Small intestine (tissue), 7 donors: ENCODE results near the gene CD7. TPM values are rescaled to one million over a fixed set of nuclear protein-coding genes. Genes with fewer than 3 reads are reported as not detected.

Source experiments
- DNase-seq, 2 donors: peaks; one replicate each; pipeline versions ENCODE4 v3.0.0 to v3.0.0-alpha.2; 2013
- FAIRE-seq: peaks from 2 replicates; lab custom pipeline; 2012; peaks lifted over from hg19 to GRCh38; lab: Jason Lieb, UNC
- H3K27ac ChIP-seq, 3 donors: one replicate each; pipeline ENCODE4 v1.5.1; 2013; ENCODE audit warnings: low read length in 2 of 3, mild to moderate bottlenecking in 2 of 3, control low read depth in 1 of 3, inconsistent platforms in 1 of 3, low read depth in 1 of 3, moderate library complexity in 1 of 3
- H3K27me3 ChIP-seq, 3 donors: one replicate each; pipeline ENCODE4 v1.6.1; 2013; ENCODE audit warnings: low read length in 3 of 3, inconsistent platforms in 1 of 3; ENCODE audit not compliant: control insufficient read depth in 3 of 3, insufficient read depth in 3 of 3
- H3K36me3 ChIP-seq, 3 donors: one replicate each; pipeline ENCODE4 v1.6.1; 2013; ENCODE audit warnings: low read length in 3 of 3, inconsistent platforms in 1 of 3, low read depth in 1 of 3, mild to moderate bottlenecking in 1 of 3, moderate library complexity in 1 of 3; ENCODE audit not compliant: control insufficient read depth in 3 of 3, insufficient read depth in 2 of 3
- H3K4me1 ChIP-seq, 3 donors: one replicate each; pipeline ENCODE4 v1.6.1; 2013; ENCODE audit warnings: low read length in 2 of 3, inconsistent platforms in 1 of 3, low read depth in 1 of 3, mild to moderate bottlenecking in 1 of 3, moderate library complexity in 1 of 3; ENCODE audit not compliant: control insufficient read depth in 3 of 3, insufficient read depth in 2 of 3
- H3K4me3 ChIP-seq, 3 donors: one replicate each; pipeline ENCODE4 v1.5.1; 2013; ENCODE audit warnings: low read length in 3 of 3, control low read depth in 1 of 3, inconsistent platforms in 1 of 3, low read depth in 1 of 3, mild to moderate bottlenecking in 1 of 3, moderate library complexity in 1 of 3
- H3K9me3 ChIP-seq, 2 donors: one replicate each; pipeline ENCODE4 v1.6.1; 2013; ENCODE audit warnings: low read depth in 1 of 2, low read length in 1 of 2; ENCODE audit not compliant: control insufficient read depth in 2 of 2, insufficient read depth in 1 of 2
- WGBS, 3 donors: extraction: QIAGEN DNeasy Blood & Tissue Kit; methylation state at CpG; one replicate each; pipeline ENCODE4 v1.1.7; 2013; 5-methylcytosine and 5-hydroxymethylcytosine counted together
- polyA plus RNA-seq, 4 donors: library from polyadenylated mRNA; stranded (reverse) in 3 of 4; unstranded in 1 of 4; fragments of 200-250 nt in 3 of 4; fragments of 120-200 nt in 1 of 4; gene quantifications; one replicate each; pipeline versions ENCODE4 v1.2.1 to v1.2.3, GENCODE V29; 2013
- donor health status: healthy with polysubstance abuse.
- donor health status: control.
- donor health status: control.
- donor health status: Bipolar disorder and iron deficiency.
- donor health status: healthy.

The CD7 gene
- polyA plus RNA-seq, 4 donors: 3.4 to 10.8 (median 7.7) TPM

DNA sequence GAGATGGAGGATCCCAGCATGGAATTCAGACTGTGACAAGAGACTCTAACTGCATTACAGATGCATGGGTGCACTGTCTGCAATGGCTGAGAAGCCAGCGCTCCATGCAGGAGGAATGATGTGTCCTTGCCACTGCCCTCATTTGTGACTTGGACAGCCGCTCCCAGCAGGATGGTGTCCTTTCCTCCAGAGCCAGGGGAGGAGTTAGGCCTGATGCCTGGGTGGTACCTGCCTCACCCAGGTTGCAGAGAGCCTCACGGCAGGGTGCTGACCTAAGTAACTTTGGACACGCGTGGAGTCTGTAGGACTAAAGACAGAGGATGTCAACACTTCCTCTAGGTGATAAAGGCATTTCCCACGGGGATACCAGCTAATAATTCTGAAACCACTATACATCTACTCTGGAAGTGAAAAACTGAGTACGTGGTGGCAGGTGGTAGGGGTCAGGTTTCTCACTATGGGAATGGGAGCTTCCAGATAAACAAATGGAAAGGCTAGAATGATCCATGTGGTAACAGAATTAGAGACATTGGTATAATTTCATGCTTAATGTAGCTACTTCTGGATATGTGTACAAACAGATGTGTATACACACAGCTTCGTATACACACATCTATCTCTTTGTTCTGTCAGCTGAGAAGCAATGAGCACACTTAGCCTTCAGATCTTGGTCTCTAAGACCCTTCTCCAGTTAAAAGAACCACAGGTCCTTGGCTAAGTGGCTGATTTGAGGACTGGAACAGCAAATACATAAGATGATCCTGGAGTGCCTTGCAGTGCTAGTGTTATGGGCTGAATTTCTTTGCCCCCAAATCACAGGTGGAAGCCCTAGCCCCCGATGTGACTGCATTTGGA is 30.2 kb downstream of the CD7 start:
- peaks cover 2 to 14% (median 8%) of the 10 kb centered on the region in 3 donors for H3K4me1 ChIP-seq
- WGBS, 3 donors: 66 to 79% (median 73%) methylated on average over 9 of the region's 9 CpGs
- no peaks in the 10 kb centered on the region for H3K36me3 ChIP-seq
- no peak for FAIRE-seq
- H3K4me3 ChIP-seq: no peak overlapping the region
- peaks cover 0 to 10% of the 10 kb centered on the region in 2 donors for H3K9me3 ChIP-seq
- peak overlapping the region in 1 of 3 donors; percentile 96 for H3K27ac ChIP-seq
- H3K27me3 ChIP-seq: no peaks in the 10 kb centered on the region
- DNase-seq: no peak

DNA sequence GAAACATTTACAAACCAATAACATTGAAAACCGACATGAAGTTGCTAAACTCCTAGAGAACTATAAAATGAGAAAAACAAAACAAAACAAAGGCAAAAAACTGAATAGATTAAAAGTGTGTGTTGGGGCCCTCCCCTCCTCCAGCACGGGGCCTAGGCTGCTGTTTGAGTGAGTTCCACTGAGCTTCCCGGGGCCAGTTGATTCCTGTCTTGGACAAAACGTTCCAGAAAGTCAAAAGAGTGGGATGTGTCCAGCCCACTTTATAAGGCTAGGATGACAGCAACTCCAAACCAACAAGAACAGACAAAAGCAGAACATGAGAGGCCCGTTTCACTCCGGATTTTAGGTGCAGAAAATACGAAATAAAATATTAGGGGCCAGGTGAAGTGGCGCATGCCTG is 32.3 kb downstream of the CD7 start:
- no peaks in the 10 kb centered on the region for H3K36me3 ChIP-seq
- whole genome bisulfite sequencing, 3 donors: 64 to 80% (median 76%) methylated on average over 8 of the region's 8 CpGs
- FAIRE-seq (no peak), DNase-seq (no peak)
- H3K4me3 ChIP-seq: no peak overlapping the region
- no peaks in the 10 kb centered on the region for H3K27me3 ChIP-seq
- peaks cover 0 to 10% of the 10 kb centered on the region in 2 donors for H3K9me3 ChIP-seq
- peaks cover 6 to 10% (median 8%) of the 10 kb centered on the region in 3 donors for H3K4me1 ChIP-seq
- H3K27ac ChIP-seq: peak overlapping the region in 1 of 3 donors; percentile 18

DNA sequence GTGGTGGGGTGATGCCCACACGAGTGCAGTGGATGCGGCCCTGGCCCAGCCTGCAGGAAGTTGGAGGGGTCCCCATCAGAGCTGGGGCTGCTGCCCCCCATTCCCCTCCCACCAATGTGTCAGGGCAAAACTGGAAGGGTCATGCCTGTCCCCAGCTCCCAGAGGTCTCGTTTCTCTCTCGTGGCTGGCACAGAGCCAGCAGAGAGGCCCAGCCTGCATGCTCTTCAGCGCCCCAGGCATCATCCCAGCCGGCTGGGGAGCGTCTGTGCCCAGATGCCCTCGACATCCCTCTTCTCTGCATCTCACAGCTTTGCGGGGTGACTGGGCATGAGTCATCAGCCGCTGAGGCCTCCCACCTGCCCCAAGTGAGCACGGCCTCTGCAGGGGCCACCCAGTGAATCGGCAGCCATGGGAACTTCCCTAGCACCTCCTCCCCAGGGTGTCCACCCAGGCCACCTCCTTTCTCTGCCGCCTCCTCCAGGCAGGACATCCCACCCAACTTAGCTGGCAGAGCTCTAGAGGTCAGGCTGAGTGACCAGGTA is 34.1 kb downstream of the CD7 start:
- Histone ChIP-seq H3K4me1 (peaks cover 0 to 19% (median 6%) of the 10 kb centered on the region in 3 donors), H3K27me3 (no peaks in the 10 kb centered on the region), H3K36me3 (no peaks in the 10 kb centered on the region), H3K4me3 (no peak overlapping the region), H3K27ac (no peak overlapping the region), H3K9me3 (peaks cover 0 to 17% of the 10 kb centered on the region in 2 donors)
- DNase-seq (peak in 1 of 2 donors; percentile 57), FAIRE-seq (no peak)
- 19 to 31% (median 24%) methylated on average over 13 of the region's 13 CpGs for WGBS, 3 donors

DNA sequence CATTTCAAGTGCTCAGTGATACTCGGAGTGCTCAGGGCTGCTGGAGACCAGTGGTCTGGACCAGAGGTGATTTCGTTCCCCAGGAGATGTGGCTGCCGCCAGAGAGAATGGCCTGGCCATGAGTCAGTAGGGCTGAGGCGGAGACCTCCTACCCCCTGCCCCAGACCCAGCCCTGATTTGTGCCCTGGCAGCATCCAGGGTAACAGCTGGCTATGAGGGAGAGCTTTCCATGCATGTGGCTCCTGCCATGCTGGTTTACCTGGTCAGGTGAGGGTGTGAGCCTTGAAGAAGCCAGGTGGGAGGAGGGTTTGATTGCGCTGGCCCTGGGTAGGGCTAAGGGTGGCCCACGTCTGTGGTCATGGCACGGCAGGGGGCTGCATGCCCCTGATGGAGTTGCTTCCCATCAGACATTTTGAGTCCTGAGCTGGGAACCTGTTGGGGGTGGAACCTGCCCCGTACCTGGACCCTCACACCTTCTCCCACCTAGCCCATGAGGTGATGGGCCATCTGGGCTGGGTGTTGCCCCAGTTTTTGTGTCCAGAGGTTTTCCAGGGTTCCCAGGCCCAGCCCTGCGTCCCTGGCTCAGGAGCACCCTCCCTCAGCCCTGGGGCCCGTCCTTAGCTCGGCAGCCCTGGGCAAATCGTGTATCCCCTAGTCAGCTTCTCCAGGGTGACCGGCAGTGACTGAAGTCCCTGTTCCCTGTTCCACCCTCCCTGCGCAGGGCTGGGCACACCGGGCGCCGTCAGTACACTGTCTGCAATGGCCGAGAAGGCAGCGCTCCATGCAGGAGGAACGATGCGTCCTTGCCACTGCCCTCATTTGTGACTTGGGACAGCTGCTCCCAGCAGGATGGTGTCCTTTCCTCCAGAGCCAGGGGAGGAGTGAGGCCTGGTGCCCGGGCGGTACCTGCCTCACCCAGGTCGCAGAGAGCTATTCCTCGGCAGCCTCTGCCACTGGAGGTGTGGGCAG is 34.9 kb downstream of the CD7 start:
- WGBS, 3 donors: 56 to 78% (median 68%) methylated on average over 25 of the region's 25 CpGs
- Histone ChIP-seq H3K27me3 (no peaks in the 10 kb centered on the region), H3K36me3 (peaks cover 0 to 5% (median 0%) of the 10 kb centered on the region in 3 donors), H3K4me1 (peaks cover 0 to 24% (median 4%) of the 10 kb centered on the region in 3 donors), H3K4me3 (no peak overlapping the region), H3K9me3 (peaks cover 0 to 11% of the 10 kb centered on the region in 2 donors), H3K27ac (peak overlapping the region in 1 of 3 donors; percentile 57)
- DNase-seq: no peak
- FAIRE-seq: no peak

DNA sequence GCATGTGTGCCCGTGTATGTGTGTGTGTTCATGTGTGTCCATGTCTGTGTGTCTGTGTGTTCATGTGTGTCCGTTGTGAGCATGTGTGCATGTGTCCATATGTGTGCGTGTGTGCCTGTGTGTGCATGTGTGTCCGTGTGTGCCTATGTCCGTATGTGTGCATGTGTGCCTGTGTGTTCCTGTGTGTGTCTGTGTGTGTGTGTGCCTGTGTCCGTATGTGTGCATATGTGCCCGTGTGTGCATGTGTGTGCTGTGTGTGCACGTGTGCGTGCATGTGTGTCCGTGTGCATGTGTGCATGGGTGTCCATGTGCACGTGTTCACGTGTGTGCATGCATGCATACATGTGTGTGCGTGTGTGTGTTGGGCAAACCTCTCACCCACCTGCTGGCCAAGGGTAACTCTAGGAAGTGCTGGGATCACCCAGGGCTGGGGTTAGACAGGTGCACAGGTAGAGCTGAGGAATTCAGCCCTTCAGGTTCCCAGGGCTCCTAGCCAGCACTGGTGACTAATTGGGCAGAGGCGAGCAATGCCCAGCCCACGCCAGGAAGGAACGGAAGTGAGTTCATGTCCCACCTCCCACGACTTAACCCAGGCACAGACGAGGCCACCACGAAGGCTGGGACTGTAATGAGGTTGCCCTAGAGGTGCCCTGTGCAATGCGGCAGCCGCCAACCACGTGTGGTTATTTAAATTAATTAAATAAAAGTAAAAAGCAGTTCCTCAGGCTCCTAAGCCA is 35.7 kb downstream of the CD7 start:
- FAIRE-seq: no peak
- H3K27me3 ChIP-seq: no peaks in the 10 kb centered on the region
- peaks cover 0 to 31% (median 4%) of the 10 kb centered on the region in 3 donors for H3K4me1 ChIP-seq
- WGBS, 3 donors: 21 to 66% (median 39%) methylated on average over 22 of the region's 22 CpGs
- peak overlapping the region in 1 of 3 donors; percentile 57 for H3K27ac ChIP-seq
- no peak overlapping the region for H3K4me3 ChIP-seq
- peaks cover 0 to 8% (median 0%) of the 10 kb centered on the region in 3 donors for H3K36me3 ChIP-seq
- peaks cover 0 to 7% of the 10 kb centered on the region in 2 donors for H3K9me3 ChIP-seq
- DNase-seq: peak in 1 of 2 donors; percentile 80

DNA sequence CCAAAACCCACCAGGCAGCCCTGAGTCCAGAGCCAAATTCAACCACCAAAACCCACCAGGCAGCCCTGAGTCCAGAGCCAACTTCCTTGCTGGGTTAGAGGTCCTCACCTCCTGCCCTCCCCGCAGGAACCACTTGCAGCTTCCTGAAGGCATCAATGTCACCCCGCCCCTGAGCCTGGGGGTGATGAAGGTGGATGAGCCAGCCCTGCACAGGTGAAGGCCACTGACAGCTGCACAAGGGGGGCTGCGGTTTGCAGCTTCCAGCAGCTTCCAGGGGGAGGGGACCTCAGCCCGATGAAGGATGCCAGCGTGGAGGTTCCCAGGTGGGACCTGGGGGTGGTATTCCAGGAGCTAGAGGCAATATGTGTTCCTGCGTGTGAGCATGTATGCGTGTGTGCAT is 36.3 kb downstream of the CD7 start:
- WGBS, 3 donors: 62 to 74% (median 72%) methylated on average over 7 of the region's 7 CpGs
- H3K4me3 ChIP-seq: no peak overlapping the region
- no peak for FAIRE-seq

DNA sequence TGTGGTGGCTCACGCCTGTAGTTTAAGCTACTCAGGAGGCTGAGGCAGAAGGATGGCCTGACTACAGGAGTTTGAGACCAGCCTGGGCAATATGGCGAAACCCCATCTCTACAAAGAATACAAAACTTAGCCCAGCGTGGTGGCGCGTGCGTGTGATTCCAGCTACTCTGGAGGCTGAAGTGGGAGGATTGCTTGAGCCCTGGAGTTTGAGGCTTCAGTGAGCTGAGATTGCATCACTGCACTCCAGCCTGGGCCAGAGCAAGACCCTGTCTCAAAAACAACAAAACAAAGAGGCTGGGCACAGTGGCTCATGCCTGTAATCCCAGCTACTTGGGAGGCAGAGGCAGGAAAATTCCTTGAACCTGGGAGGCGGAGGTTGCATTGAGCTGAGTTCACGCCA is 36.9 kb downstream of the CD7 start:
- Histone ChIP-seq H3K27ac (no peak overlapping the region), H3K36me3 (peaks cover 0 to 12% (median 0%) of the 10 kb centered on the region in 3 donors), H3K4me1 (peaks cover 0 to 31% (median 4%) of the 10 kb centered on the region in 3 donors), H3K4me3 (no peak overlapping the region), H3K27me3 (no peaks in the 10 kb centered on the region), H3K9me3 (peaks cover 0 to 7% of the 10 kb centered on the region in 2 donors)
- FAIRE-seq (no peak), DNase-seq (no peak)
- WGBS, 3 donors: 93 to 99% (median 95%) methylated on average over 8 of the region's 8 CpGs

More for the DNA sequence above, 36.3 kb downstream of the CD7 start:
- H3K36me3 ChIP-seq: peaks cover 0 to 12% (median 0%) of the 10 kb centered on the region in 3 donors
- DNase-seq: no peak
- peaks cover 0 to 7% of the 10 kb centered on the region in 2 donors for H3K9me3 ChIP-seq
- no peak overlapping the region for H3K27ac ChIP-seq
- peaks cover 0 to 31% (median 4%) of the 10 kb centered on the region in 3 donors for H3K4me1 ChIP-seq
- H3K27me3 ChIP-seq: no peaks in the 10 kb centered on the region
